Stimulated activated naive CD8-positive, alpha-beta T cell treated with anti-CD3 and anti-CD28 coated beads, Interleukin-15, amount 100 ng/mL, for 72 hours (primary cell): ENCODE measurements around the gene KIAA1958.
"Not testable (repeated sequence)": the region's sequence is repeated elsewhere in the genome, so short reads cannot be mapped to it uniquely, and the experiment has no call there.

ENCODE experiments used
- ATAC-seq: fragments of 150-1000 bp; cut with Tn5 transposase; 2 replicates; pipeline ENCODE4 v1.10.0; 2021; ENCODE audit warnings: mild to moderate bottlenecking, moderate library complexity
- DNase-seq, 2 donors: peaks; one replicate each; pipeline ENCODE4 v3.0.0; 2021 to 2022
- H3K27ac Mint-ChIP-seq, 2 donors: one replicate each; pipeline ENCODE4 v1.8.0; 2022; ENCODE audit warnings: mild to moderate bottlenecking in 2 of 2, mixed read lengths in 2 of 2, moderate library complexity in 2 of 2
- H3K27me3 Mint-ChIP-seq: one replicate; pipeline ENCODE4 v1.8.0; 2022; ENCODE audit warnings: mixed read lengths
- H3K4me1 Mint-ChIP-seq: one replicate; pipeline ENCODE4 v1.8.0; 2022; ENCODE audit warnings: mild to moderate bottlenecking, mixed read lengths
- H3K4me3 Mint-ChIP-seq, 2 donors: one replicate each; pipeline ENCODE4 v1.8.0; 2022; ENCODE audit warnings: mild to moderate bottlenecking in 2 of 2, mixed read lengths in 2 of 2, moderate library complexity in 1 of 2
- H3K9me3 Mint-ChIP-seq, 2 donors: one replicate each; pipeline ENCODE4 v1.8.0; 2022; ENCODE audit warnings: mixed read lengths in 2 of 2

Gene KIAA1958

DNA sequence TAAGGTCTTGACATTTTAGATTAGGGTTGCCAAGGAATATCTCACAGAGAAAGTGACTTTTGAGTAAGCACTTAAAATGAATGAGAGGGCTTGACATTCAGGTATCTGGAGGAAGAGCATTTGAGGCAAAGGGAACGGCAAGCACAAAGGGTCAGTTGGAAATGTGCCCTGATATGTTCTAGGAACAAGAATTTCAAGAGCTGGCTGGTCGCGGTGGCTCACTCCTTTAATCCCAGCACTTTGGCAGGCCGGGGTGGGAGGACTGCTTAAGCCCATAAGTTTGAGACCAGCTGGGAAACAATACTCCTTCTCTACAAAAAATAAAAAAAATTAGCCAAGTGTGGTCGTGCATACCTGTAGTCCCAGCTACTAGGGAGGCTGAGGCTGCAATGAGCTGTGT, 16.5 kb downstream of the KIAA1958 start:
- Mint-ChIP-seq H3K9me3 (no peaks in the 10 kb centered on the region), H3K4me3 (no peak overlapping the region), H3K4me1 (peaks cover 5% of the 10 kb centered on the region), H3K27me3 (no peaks in the 10 kb centered on the region), H3K27ac (no peak overlapping the region)
- no peak for ATAC-seq
- DNase-seq: no peak

DNA sequence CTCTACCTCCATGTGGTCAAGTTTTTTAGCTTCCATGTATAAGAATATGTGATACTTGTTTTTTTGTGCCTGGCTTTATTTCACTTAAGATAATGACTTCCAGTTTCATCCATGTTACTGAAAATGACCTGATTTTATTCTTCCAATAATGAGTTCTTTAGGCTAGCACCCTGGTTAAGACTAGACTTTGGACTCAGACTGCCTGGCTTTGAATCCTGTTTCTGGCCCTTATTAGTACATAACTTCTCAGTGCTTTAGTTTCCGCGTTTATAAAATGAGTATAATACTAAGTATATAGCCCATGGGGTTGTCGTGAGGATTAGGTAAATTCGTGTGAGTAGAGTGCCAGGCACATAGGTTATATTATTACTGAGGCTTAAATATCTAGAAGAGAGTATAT, 18.5 kb downstream of the KIAA1958 start:
- DNase-seq: no peak
- Mint-ChIP-seq H3K9me3 (no peaks in the 10 kb centered on the region), H3K4me3 (no peak overlapping the region), H3K27ac (no peak overlapping the region), H3K4me1 (peaks cover 5% of the 10 kb centered on the region), H3K27me3 (no peaks in the 10 kb centered on the region)
- ATAC-seq: no peak

DNA sequence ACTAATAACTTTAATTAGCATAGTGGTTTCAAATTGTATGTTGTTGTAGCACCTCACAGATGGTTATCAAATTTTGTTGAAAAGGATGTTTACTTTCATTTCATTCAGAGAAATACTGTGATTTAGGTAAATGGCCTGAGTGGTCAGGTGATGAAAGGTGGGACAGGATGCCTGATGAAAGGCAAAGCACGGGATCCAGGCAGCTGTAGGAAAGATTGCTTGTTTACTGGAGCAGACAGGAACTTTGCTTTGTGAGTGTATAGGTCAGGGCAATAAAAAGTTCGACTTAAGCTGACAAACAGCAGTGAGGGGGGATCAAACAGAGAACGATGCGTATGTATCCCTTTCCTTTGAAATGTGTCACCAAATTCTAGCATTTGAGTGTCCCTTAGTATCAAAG, 19.0 kb downstream of the KIAA1958 start:
- Mint-ChIP-seq H3K4me1 (peaks cover 5% of the 10 kb centered on the region), H3K9me3 (no peaks in the 10 kb centered on the region), H3K4me3 (no peak overlapping the region), H3K27ac (no peak overlapping the region), H3K27me3 (no peaks in the 10 kb centered on the region)
- DNase-seq (no peak), ATAC-seq (no peak)

DNA sequence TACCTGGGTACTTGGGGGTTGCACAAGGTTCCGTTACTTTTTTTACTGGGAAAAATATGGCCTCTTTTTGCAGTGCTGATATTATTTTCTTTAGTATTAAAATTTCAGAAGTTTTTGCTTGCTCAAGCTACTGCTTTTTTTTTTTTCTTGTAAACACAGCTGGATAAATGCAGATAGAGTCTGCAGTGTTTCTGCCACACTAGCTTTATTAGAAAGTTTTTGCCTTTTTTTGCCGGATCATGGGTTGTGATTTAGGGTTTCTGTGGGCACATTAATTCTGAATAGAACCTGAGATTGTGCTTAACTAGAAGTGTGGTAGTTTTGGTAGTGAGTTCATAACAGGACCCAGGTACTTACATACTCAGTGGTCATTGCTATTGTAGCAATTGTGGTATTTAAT, 19.9 kb downstream of the KIAA1958 start:
- Mint-ChIP-seq H3K9me3 (no peaks in the 10 kb centered on the region), H3K27ac (no peak overlapping the region), H3K4me3 (no peak overlapping the region), H3K4me1 (peaks cover under 1% of the 10 kb centered on the region), H3K27me3 (no peaks in the 10 kb centered on the region)
- DNase-seq (no peak), ATAC-seq (no peak)

DNA sequence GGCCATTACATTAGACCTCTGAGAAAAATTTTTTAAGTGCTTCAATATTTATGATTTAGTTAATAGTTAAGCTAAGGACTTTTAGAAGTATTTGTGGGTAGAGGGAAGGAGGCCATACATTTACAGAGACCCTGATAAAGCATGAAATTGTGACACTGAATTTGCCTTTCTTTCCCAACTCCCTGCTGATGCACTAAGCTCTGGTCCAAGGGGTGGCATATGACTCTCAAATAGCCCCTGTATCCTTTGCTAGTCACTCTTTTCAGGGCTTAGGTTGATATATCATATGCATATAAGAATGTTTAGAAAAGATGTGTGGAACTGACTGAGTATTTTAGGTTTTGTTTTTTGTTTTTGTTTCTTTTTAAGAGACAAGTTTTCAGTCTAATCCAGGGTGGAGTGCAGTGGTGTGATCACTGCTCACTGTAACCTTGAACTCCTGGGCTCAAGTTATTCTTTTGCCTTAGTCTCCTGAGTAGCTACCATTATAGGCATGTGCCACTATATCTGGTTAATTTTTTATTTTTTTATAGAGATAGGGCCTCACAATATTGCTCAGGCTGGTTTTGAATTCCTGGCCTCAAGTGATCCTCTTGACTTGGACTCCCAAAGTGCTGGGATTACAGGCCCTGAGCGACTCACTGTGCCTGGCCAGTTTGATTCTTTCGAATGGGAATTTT, 20.5 kb downstream of the KIAA1958 start:
- ATAC-seq (no peak), DNase-seq (no peak)
- Mint-ChIP-seq H3K27me3 (no peaks in the 10 kb centered on the region), H3K9me3 (no peaks in the 10 kb centered on the region), H3K4me1 (no peaks in the 10 kb centered on the region), H3K27ac (no peak overlapping the region), H3K4me3 (no peak overlapping the region)

DNA sequence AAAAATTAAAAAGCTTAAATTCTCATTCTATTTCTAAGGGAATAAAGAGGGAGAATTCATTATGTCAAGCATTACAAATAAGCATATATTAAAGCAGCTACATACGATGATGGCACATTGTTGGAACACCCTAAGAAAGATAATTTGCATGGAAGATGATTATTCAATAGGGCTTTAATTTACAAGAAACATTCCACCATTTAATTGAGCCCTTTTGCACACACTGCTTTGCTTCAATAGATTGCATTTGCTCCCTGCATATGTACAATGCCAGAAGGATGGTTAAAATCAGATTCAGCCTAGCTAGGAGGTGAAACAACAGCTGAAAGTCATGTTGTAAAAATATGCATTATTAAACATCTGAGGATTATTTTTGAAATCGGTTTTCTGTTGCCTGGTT, 21.8 kb downstream of the KIAA1958 start:
- DNase-seq: no peak
- H3K9me3 Mint-ChIP-seq: no peaks in the 10 kb centered on the region
- H3K27me3 Mint-ChIP-seq: no peaks in the 10 kb centered on the region
- H3K4me3 Mint-ChIP-seq: no peak overlapping the region
- no peak for ATAC-seq
- no peak overlapping the region for H3K27ac Mint-ChIP-seq
- no peaks in the 10 kb centered on the region for H3K4me1 Mint-ChIP-seq

DNA sequence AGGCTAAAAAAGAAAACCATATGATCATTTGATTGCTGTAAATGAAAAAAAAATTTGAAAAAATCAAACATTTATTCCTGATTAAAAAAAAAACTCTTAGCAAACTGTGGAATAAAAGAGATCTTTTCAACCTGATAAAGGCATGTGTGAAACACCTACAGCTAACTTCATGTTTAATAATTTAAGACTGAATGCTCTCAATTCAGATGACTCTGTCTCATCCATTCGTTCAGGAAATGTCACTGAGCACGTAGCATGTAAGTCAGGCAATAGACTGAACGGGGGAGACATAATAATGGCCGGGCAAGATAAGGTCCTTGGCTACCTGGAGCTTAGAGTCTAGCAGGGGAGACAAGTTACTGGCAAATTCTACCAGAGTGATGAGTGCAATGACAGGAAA, 25.8 kb downstream of the KIAA1958 start:
- not testable (repeated sequence) for H3K4me3 Mint-ChIP-seq, ATAC-seq, H3K9me3 Mint-ChIP-seq

DNA sequence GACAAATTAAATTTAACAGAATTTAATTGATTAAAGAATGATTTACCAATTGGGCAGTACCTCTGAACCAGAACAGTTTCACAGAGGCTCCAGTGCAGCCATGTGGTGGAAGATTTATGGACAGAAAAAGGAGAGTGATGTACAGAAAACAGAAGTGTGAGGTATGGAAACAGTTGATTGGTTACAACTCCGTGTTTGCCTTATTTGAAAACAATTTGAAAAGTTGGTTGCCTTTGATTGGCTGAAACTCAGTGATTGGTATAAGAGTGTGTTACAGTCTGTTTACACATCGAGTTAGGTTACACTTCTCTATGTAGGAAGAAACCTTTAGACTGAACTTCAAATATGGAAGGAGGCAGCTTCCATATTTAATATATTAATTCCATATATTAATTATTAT, 30.1 kb downstream of the KIAA1958 start:
- no peak for ATAC-seq

More for the DNA sequence above, 25.8 kb downstream of the KIAA1958 start:
- H3K4me1 Mint-ChIP-seq, H3K27me3 Mint-ChIP-seq, H3K27ac Mint-ChIP-seq, DNase-seq: not testable (repeated sequence)

DNA sequence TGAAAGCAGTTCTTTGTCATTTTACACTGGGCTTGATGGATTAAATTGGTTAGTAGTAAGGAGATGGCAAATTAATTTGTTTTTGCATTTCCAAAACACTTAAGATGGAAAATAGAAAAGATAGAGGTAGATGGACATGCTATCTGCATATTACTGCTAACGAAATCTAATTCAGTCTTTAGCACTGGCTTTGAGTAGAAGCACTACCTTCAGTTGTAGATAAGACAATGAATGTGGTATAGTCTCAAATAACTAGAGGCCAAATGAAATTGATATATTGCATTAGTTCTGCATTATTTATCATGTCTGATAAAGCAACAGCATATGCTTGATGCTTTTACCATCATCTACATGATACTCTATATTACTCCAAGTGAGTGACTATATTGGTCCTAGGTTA, 33.4 kb downstream of the KIAA1958 start:
- Mint-ChIP-seq H3K27ac (no peak overlapping the region), H3K27me3 (no peaks in the 10 kb centered on the region), H3K4me1 (peaks cover 6% of the 10 kb centered on the region), H3K9me3 (peaks cover 0 to 4% of the 10 kb centered on the region in 2 donors), H3K4me3 (no peak overlapping the region)
- DNase-seq: no peak
- ATAC-seq: no peak

More for the DNA sequence above, 30.1 kb downstream of the KIAA1958 start:
- Mint-ChIP-seq H3K27ac (no peak overlapping the region), H3K9me3 (no peaks in the 10 kb centered on the region), H3K27me3 (no peaks in the 10 kb centered on the region), H3K4me1 (peaks cover 6% of the 10 kb centered on the region), H3K4me3 (no peak overlapping the region)
- DNase-seq: no peak

DNA sequence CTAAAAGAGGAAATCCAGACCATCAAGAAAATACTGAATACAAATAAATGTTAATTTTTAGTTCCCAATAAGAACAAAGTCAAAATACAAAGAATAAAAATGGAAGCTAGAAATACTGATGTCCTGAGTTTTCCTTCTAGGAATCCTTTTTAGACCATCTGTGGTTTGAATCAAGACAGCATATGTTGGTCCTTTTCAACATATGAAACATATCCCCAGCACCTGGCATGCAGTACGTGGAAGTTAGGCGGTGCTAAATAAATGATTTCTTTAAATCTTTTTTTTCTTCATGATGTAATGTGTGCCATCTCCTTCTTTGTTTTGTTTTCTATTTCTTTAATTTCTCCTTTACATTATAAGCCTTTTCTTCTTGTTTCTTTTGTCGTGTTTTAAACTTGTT, 34.0 kb downstream of the KIAA1958 start:
- H3K4me1 Mint-ChIP-seq: peaks cover 6% of the 10 kb centered on the region
- H3K4me3 Mint-ChIP-seq: no peak overlapping the region
- H3K27ac Mint-ChIP-seq: no peak overlapping the region
- DNase-seq (no peak), ATAC-seq (no peak)
- peaks cover 0 to 4% of the 10 kb centered on the region in 2 donors for H3K9me3 Mint-ChIP-seq
- H3K27me3 Mint-ChIP-seq: no peaks in the 10 kb centered on the region

DNA sequence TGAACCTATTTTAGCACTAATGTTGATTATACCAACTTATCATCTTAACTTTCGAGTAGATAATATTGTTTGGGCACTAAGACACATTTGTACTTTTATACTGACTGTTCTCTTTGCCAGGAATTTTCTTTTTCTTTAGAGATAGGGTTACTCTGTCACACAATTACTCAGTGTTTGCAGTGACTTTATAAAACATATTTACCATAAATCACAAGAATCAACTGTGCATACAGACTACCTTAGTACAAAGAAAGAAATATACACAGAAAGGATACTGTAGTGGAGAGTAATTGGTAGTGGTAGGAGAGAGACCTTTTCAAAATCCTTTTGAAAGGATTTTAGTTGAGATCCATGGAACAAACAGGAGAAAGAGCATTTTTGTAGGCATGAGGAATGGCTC, 40.3 kb downstream of the KIAA1958 start:
- H3K9me3 Mint-ChIP-seq: peaks cover 0 to 4% of the 10 kb centered on the region in 2 donors
- ATAC-seq: no peak

DNA sequence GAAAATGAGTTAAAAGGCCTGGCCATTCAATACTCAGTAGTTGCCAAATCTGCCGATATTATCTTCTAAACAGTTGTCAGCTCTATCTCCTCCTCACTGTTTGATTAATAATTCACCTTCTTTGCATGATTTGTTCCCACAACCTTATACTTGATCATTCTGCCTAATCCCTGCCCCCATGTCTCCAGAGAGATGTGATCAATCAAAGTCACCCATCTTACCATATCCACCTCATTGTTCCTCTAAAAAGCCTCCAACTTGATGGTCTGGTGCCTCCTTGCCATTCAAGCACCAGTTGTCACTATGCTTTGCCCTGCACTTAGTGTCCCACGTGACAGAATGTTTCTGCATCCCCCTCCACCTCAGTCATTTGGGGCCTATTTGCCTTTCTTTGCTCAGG, 41.3 kb downstream of the KIAA1958 start:
- Mint-ChIP-seq H3K4me1 (no peaks in the 10 kb centered on the region), H3K27me3 (no peaks in the 10 kb centered on the region), H3K4me3 (no peak overlapping the region), H3K9me3 (peaks cover 0 to 4% of the 10 kb centered on the region in 2 donors), H3K27ac (no peak overlapping the region)
- ATAC-seq (no peak), DNase-seq (no peak)

More for the DNA sequence above, 40.3 kb downstream of the KIAA1958 start:
- Mint-ChIP-seq H3K4me3 (no peak overlapping the region), H3K27ac (no peak overlapping the region), H3K4me1 (no peaks in the 10 kb centered on the region), H3K27me3 (no peaks in the 10 kb centered on the region)
- no peak for DNase-seq

DNA sequence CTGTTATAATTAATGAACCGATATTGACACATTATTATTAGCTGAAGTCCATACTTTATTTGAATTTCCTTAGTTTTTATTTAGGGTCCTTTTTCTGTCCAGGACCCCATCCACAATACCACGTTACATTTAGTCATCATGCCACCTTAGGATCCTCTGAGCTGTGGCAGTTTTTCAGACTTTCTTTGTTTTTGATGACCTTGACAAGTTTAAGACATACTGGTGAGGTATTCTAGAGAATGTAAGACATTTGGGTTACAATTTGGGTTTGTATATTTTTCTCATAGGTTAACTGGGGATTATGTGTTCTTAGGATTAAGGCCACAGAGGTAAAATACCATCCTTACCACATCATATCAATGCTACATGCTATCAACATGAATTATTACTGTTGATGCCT, 42.7 kb downstream of the KIAA1958 start:
- Mint-ChIP-seq H3K4me1 (no peaks in the 10 kb centered on the region), H3K27ac (no peak overlapping the region), H3K4me3 (no peak overlapping the region), H3K9me3 (no peaks in the 10 kb centered on the region), H3K27me3 (no peaks in the 10 kb centered on the region)
- DNase-seq: no peak
- no peak for ATAC-seq

DNA sequence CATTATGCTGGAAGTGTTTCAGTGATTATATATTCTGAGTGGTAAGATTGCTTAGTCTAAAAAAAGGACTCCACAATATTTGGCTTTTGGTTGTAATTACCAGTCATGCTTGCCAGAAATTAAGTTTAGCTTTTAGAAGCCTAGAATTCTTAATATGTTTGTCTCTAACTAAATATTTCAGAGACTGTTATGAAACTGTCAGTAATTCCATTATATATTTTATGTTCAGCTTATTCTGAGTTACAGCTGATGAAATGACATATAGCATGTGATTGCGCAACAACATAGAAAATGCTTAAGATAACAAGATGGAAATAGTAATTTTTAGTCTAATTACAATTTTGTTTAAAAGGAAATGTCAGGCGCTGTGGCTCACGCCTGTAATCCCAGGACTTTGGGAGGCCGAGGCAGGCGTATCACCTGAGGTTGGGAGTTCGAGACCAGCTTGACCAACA, 44.2 kb downstream of the KIAA1958 start:
- no peak for DNase-seq
- no peak for ATAC-seq
- Mint-ChIP-seq H3K27ac (no peak overlapping the region), H3K27me3 (no peaks in the 10 kb centered on the region), H3K9me3 (no peaks in the 10 kb centered on the region), H3K4me1 (no peaks in the 10 kb centered on the region), H3K4me3 (no peak overlapping the region)

DNA sequence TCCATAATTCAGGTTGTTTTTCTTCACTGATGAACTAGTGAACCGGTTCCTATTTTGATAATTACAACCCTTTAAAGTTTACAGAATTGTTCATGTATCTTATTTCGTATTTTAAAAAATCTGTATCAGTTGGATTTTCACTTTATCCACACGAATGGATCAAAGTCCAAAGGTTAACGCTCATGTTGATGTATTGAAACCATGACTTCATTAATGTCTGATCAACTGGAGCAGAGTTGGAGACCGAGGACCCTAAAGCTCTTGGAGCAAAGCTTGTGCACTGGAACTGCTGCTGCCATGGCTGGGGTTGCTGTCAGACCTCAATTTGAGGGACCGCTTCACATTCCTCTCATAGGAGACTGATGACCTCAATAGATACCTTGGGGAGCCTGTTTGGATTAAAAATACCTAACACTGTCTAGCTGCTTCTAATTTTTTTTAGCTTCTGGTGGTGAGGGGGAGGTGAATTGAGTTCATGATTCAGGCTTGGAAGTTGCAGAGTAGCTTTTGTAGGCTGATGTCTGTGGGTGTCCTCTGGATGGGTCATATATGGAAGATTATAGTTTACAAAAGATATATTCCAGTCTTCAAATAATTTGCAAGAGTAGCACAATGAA, 45.1 kb downstream of the KIAA1958 start:
- no peaks in the 10 kb centered on the region for H3K9me3 Mint-ChIP-seq
- no peaks in the 10 kb centered on the region for H3K4me1 Mint-ChIP-seq
- no peak for DNase-seq
- no peak overlapping the region for H3K4me3 Mint-ChIP-seq
- H3K27ac Mint-ChIP-seq: no peak overlapping the region
- no peak for ATAC-seq
- H3K27me3 Mint-ChIP-seq: no peaks in the 10 kb centered on the region

DNA sequence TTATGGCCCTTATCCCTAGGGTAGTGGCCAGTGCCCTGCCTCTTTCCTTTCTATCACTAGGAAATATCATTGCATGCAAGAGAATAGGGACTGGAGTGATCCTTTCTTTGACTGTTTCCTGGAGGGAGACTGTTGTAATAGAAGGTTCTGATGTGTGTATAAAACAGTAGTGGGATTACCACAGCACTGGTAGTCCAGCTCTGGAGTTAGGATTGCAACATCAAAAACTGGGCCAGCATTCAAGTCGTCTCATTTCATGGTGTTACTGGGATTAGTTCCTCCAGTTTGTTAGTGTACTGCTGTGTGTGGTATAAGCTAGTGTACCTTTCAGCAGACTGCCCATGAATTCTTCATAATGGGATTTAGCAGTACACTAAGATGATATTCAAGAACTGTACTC, 45.8 kb downstream of the KIAA1958 start:
- no peak for ATAC-seq
- Mint-ChIP-seq H3K4me1 (no peaks in the 10 kb centered on the region), H3K9me3 (no peaks in the 10 kb centered on the region), H3K27me3 (no peaks in the 10 kb centered on the region), H3K27ac (no peak overlapping the region), H3K4me3 (no peak overlapping the region)
- DNase-seq: no peak

DNA sequence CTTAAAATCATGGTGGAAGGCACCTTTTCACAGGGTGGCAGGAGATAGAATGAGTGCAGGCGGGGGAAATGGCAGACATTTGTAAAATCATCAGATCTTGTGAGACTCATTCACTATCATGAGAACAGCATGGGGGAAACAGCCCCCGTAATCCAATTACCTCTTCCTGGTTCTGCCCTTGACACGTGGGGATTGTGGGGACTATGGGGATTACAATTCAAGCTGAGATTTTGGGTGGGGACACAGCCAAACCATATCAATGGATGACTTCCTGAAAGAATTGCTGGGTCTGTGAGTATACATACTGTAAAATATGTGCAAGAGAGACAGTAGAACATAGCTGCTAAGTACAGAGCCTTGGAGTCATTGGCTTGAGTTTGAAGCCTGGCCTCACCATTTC, 47.0 kb downstream of the KIAA1958 start:
- no peak for ATAC-seq
- Mint-ChIP-seq H3K27me3 (no peaks in the 10 kb centered on the region), H3K4me3 (no peak overlapping the region), H3K27ac (no peak overlapping the region), H3K9me3 (no peaks in the 10 kb centered on the region), H3K4me1 (no peaks in the 10 kb centered on the region)
- DNase-seq: no peak
